Mucosa of descending colon (tissue), 3 donors: ENCODE measurements around the gene IVNS1ABP. TPM values are rescaled to one million over a fixed set of nuclear protein-coding genes. Genes with fewer than 3 reads are reported as not detected.

ENCODE experiments used
- ATAC-seq: fragments of 200-7000 bp; cut with Tn5 transposase; one replicate; pipeline ENCODE4 v1.9.1; 2020; ENCODE audit warnings: mild to moderate bottlenecking, moderate library complexity
- DNase-seq, 3 donors: peaks; one replicate each; pipeline ENCODE4 v3.0.0-alpha.2; 2020
- H3K36me3 ChIP-seq: fragments of 200-600 bp; one replicate; pipeline ENCODE4 v1.8.0; 2021; ENCODE audit warnings: low read depth, mild to moderate bottlenecking
- H3K4me1 ChIP-seq: fragments of 200-600 bp; one replicate; pipeline ENCODE4 v1.8.0; 2021; ENCODE audit warnings: low read depth, mild to moderate bottlenecking
- H3K4me3 ChIP-seq: fragments of 200-600 bp; one replicate; pipeline ENCODE4 v1.8.0; 2021; ENCODE audit warnings: mild to moderate bottlenecking
- H3K9me3 ChIP-seq: fragments of 200-600 bp; one replicate; pipeline ENCODE4 v1.8.0; 2021; ENCODE audit warnings: mild to moderate bottlenecking
- CTCF ChIP-seq: fragments of 200-600 bp; IDR thresholded peaks from one replicate; pipeline ENCODE4 v1.8.0; 2022; ENCODE audit warnings: antibody characterized with exemption, mild to moderate bottlenecking
- intact Hi-C, 2 donors: fragments of 100-400 bp; cut with DNase I in 1 of 2; cut with micrococcal nuclease in 1 of 2; formaldehyde crosslinking; loops; one replicate each; pipeline versions ENCODE4 v1.11.0 to v1.11.1; 2022; cut with DNase I, micrococcal nuclease
- total RNA-seq, 3 donors: library from RNA; stranded (reverse); fragmentation: NEBNext Ultra II Directional in 2 of 3; extraction: Animal tissue kit (Norgen Biotek cat#: 25700) in 2 of 3; gene quantifications; one replicate each; pipeline versions ENCODE4 v1.2.1 to v1.2.4, GENCODE V29; 2021 to 2023
- donor health status: DM: no; HTN: no; CAD: no; lungs with moderate emphysema.
- donor health status: DM: no; HTN: no; CAD: no.
- donor health status: DM: no; HTN: yes; CAD: no.

IVNS1ABP gene
- total RNA-seq, 3 donors from 2014 or later: 111 to 213 (median 138) TPM

- H3K36me3 ChIP-seq: no peaks in the 10 kb centered on the region
- DNase-seq (no peak), ATAC-seq (peak; percentile 39)
- no peak for TF ChIP-seq CTCF
- H3K4me1 ChIP-seq: peaks cover 9% of the 10 kb centered on the region
- H3K4me3 ChIP-seq: no peak overlapping the region
- intact Hi-C loops: no loop called here
- H3K9me3 ChIP-seq: no peaks in the 10 kb centered on the region
These were observed 25.9 kb downstream of the IVNS1ABP start for GRCh38 chr1:185291159-185291558.

- Histone ChIP-seq H3K36me3 (no peaks in the 10 kb centered on the region), H3K9me3 (no peaks in the 10 kb centered on the region), H3K4me3 (no peak overlapping the region), H3K4me1 (peaks cover 9% of the 10 kb centered on the region)
- ATAC-seq (no peak), DNase-seq (no peak)
- TF ChIP-seq CTCF: no peak
- intact Hi-C loops: no loop called here
These were observed 27.2 kb downstream of the IVNS1ABP start for GRCh38 chr1:185289880-185290279.

DNA sequence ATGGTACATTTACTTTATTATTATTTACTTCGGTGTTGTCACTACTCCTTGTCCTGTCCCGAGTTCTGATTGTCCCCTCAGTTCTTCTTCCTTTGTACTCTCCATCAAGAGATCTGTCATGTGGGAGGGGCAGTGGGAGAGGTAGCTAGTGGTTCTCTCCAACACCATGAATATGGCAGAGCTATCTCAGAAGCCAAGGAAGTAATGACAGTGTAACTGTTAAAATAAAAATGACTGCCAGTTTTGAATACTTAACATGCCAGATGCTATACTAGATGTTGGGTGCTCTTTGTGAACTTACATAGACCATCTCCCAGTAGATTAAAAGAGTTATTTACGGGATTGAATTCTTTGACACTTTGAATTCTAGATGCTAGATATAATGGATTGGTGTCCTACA lies 28.6 kb downstream of the IVNS1ABP start:
- Histone ChIP-seq H3K4me1 (peaks cover 9% of the 10 kb centered on the region), H3K9me3 (no peaks in the 10 kb centered on the region), H3K36me3 (no peaks in the 10 kb centered on the region), H3K4me3 (no peak overlapping the region)
- TF ChIP-seq CTCF: no peak
- no peak for DNase-seq
- ATAC-seq: no peak
- intact Hi-C loops: no loop called here

DNA sequence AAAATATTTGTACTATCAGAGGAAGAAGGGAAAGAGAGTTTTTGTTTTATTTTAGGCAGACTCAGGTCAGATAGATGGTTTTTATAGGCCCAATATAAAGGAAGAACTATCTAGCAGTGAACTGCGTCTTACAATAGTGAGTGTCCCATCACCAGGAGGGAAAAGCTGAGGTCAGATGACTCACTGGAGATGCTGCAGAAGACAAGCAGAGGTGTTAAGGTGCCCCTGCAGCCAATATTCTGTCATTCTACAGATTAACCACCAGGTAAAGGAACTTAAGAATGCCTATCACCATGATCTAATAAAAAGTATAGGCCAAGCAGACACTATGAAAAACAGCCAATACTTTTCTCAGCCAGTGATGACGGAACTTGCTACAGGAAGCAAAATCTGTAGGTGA lies 29.6 kb downstream of the IVNS1ABP start:
- Histone ChIP-seq H3K36me3 (no peaks in the 10 kb centered on the region), H3K4me1 (peaks cover 8% of the 10 kb centered on the region), H3K9me3 (no peaks in the 10 kb centered on the region), H3K4me3 (no peak overlapping the region)
- DNase-seq (no peak), ATAC-seq (no peak)
- intact Hi-C loops: no loop called here
- TF ChIP-seq CTCF: no peak

DNA sequence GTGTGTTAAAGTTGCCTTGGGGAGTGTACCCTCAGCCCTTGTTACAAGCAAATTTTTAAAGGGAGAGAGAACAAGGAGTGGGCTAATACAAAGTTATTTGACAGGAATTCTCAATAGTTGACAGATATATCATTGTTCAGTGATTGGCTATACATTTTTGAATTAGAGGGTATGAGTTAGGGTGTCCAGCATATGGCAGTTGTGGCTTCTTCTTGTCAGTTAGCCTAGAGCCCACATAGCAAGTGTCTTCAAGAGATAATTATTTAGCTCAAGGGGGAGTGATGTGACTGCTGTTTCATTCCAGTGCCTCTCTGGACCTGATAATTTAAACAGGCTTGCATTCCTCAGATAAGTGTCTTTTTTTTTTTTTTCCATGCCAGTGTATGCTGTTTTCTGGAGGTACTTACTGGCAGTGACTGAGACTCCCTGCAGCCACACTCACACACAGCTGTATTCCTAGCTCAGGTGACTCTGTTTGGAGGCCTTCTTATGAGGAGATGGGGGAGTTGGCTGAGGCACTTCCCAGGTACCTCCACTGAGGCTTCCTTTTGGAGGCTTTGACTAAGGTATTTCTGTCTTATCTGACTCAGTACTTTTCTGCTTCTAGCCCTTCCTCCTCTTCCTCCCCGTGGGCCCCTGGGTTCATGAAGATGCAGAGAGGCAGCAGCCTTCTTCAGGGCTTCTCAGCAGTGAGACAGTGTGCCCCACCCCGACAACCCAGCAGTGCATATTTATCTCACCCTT lies 32.3 kb downstream of the IVNS1ABP start:
- no peaks in the 10 kb centered on the region for H3K9me3 ChIP-seq
- TF ChIP-seq CTCF: no peak
- no peaks in the 10 kb centered on the region for H3K4me1 ChIP-seq
- DNase-seq (no peak), ATAC-seq (peak; percentile 11)
- no peaks in the 10 kb centered on the region for H3K36me3 ChIP-seq
- intact Hi-C loops: no loop called here
- no peak overlapping the region for H3K4me3 ChIP-seq
